NCI-H446 treated with DMSO at 0.1 percent for 48 hours (cell line): ENCODE data around the gene TRIM51G.
"Not testable (repeated sequence)": the region's sequence is repeated elsewhere in the genome, so short reads cannot be mapped to it uniquely, and the experiment has no call there.

Experiments
- DNase-seq: peaks from one replicate; lab custom pipeline; 2025; lab: John Stamatoyannopoulos, UW

TRIM51G gene

GRCh38 chr11:48983785-48984184 lies at the start of gene TRIM51G:
TSS of gene TRIM51G (minus strand) at chr11:48983885. CDS start at chr11:48981695, 2,190 bp downstream.
- not testable (repeated sequence) for DNase-seq

- not testable (repeated sequence) for DNase-seq
These were observed 44.8 kb upstream of the TRIM51G start, which contains the start of gene TRIM49B for GRCh38 chr11:49028523-49028922. TSS of gene TRIM49B (plus strand) at chr11:49028823. CDS start at chr11:49031600, 2,777 bp downstream.

GRCh38 chr11:48968592-48968991 lies 15.1 kb downstream of the TRIM51G start:
- not testable (repeated sequence) for DNase-seq

- DNase-seq, result not testable (repeated sequence)
These were observed 28.2 kb downstream of the TRIM51G start for GRCh38 chr11:48955315-48956049.

GRCh38 chr11:48945796-48946195 lies 37.9 kb downstream of the TRIM51G start:
- DNase-seq, result not testable (repeated sequence)
